Esophagus squamous epithelium (tissue), 5 donors: ENCODE measurements around the gene FLVCR2. TPM values are rescaled to one million over a fixed set of nuclear protein-coding genes. Genes with fewer than 3 reads are reported as not detected.

Source experiments
- DNase-seq: peaks from one replicate; lab custom pipeline; 2025; lab: John Stamatoyannopoulos, UW
- H3K27ac ChIP-seq, 4 donors: fragments of 200-600 bp; sonication (generic); one replicate each; pipeline ENCODE4 v1.5.1; 2016 to 2019; ENCODE audit warnings: mild to moderate bottlenecking in 1 of 4
- H3K27me3 ChIP-seq, 4 donors: fragments of 200-600 bp; sonication (generic); 1 replicate in 3 of 4; 2 replicates in 1 of 4; pipeline versions ENCODE4 v1.5.1 to v1.6.0; 2017 to 2021; ENCODE audit warnings: antibody characterized with exemption in 1 of 4
- H3K36me3 ChIP-seq, 3 donors: fragments of 200-600 bp; sonication (generic); one replicate each; pipeline ENCODE4 v1.5.1; 2016 to 2019
- H3K4me1 ChIP-seq, 3 donors: fragments of 200-600 bp; sonication (generic); one replicate each; pipeline ENCODE4 v1.5.1; 2017 to 2019
- H3K4me3 ChIP-seq, 4 donors: fragments of 200-600 bp; sonication (generic); 1 replicate in 3 of 4; 2 replicates in 1 of 4; pipeline ENCODE4 v1.5.1; 2016 to 2019; ENCODE audit warnings: mild to moderate bottlenecking in 2 of 4, moderate library complexity in 1 of 4
- H3K9me3 ChIP-seq, 3 donors: fragments of 200-600 bp; sonication (generic); one replicate each; pipeline ENCODE4 v1.5.1; 2016 to 2019
- CTCF ChIP-seq, 6 experiments: fragments of 450-650 bp in 4 of 6; fragments of 200-600 bp in 2 of 6; sonication (generic) in 2 of 6; IDR thresholded peaks; one replicate each; pipeline ENCODE4 v1.5.1; 2016 to 2019; ENCODE audit warnings: antibody characterized with exemption in 6 of 6, mild to moderate bottlenecking in 4 of 6, moderate library complexity in 4 of 6
- POLR2A ChIP-seq, 4 donors: fragments of 450-650 bp; IDR thresholded peaks; one replicate each; pipeline ENCODE4 v1.6.1; 2017; ENCODE audit warnings: antibody characterized with exemption in 4 of 4, mild to moderate bottlenecking in 4 of 4, moderate library complexity in 3 of 4
- whole genome bisulfite sequencing, 2 donors: methylation state at CpG; one replicate each; pipeline ENCODE4 v1.1.5; 2018; 5-methylcytosine and 5-hydroxymethylcytosine counted together
- intact Hi-C: fragments of 100-400 bp; cut with DNase I; formaldehyde crosslinking; loops from one replicate; pipeline ENCODE4 v1.15.0; 2022
- total RNA-seq, 4 donors: library from RNA; depleted of rRNA; stranded (reverse); fragments of >200 nt; gene quantifications; one replicate each; pipeline ENCODE4 v1.1.0, GENCODE V29; 2016
- donor health status: DM: yes; HTN: yes; CAD: no.

FLVCR2 gene
- total RNA-seq, 4 donors from 2014 or later = 1.1 to 7.6 (median 3.8) TPM

GRCh38 chr14:75587388-75587787 lies 9.0 kb downstream of the FLVCR2 start:
- no peak for DNase-seq
- intact Hi-C loops = no loop called here
- no peak overlapping the region for H3K4me3 ChIP-seq
- H3K27ac ChIP-seq = no peak overlapping the region
- TF ChIP-seq POLR2A (IDR thresholded peaks at IDR 0.05) (no peak), CTCF (IDR thresholded peaks at IDR 0.05) (no peak)
- no peaks in the 10 kb centered on the region for H3K36me3 ChIP-seq
- no peaks in the 10 kb centered on the region for H3K9me3 ChIP-seq
- no peaks in the 10 kb centered on the region for H3K4me1 ChIP-seq
- no peaks in the 10 kb centered on the region for H3K27me3 ChIP-seq

- WGBS, 2 donors = 86 to 88% methylated on average over 5 to 6 of the region's 6 CpGs
- TF ChIP-seq CTCF (IDR thresholded peaks at IDR 0.05) (no peak), POLR2A (IDR thresholded peaks at IDR 0.05) (no peak)
- intact Hi-C loops = no loop called here
Measured at GRCh38 chr14:75589931-75590330, 11.5 kb downstream of the FLVCR2 start.

GRCh38 chr14:75591331-75591946 lies 13.0 kb downstream of the FLVCR2 start:
- Histone ChIP-seq H3K27me3 (no peaks in the 10 kb centered on the region), H3K4me3 (no peak overlapping the region), H3K9me3 (no peaks in the 10 kb centered on the region), H3K27ac (no peak overlapping the region), H3K4me1 (no peaks in the 10 kb centered on the region), H3K36me3 (no peaks in the 10 kb centered on the region)
- 94 to 100% methylated on average over 1 of the region's 1 CpG for WGBS, 2 donors
- TF ChIP-seq CTCF (IDR thresholded peaks at IDR 0.05) = no peak
- TF ChIP-seq POLR2A (IDR thresholded peaks at IDR 0.05) = no peak
- DNase-seq = no peak
- intact Hi-C loops = no loop called here

More at GRCh38 chr14:75589931-75590330, 11.5 kb downstream of the FLVCR2 start:
- no peak overlapping the region for H3K4me3 ChIP-seq
- H3K4me1 ChIP-seq = no peaks in the 10 kb centered on the region
- no peaks in the 10 kb centered on the region for H3K27me3 ChIP-seq
- DNase-seq = no peak
- H3K36me3 ChIP-seq = no peaks in the 10 kb centered on the region
- H3K27ac ChIP-seq = no peak overlapping the region
- no peaks in the 10 kb centered on the region for H3K9me3 ChIP-seq

GRCh38 chr14:75591987-75592575 lies 13.7 kb downstream of the FLVCR2 start:
- Histone ChIP-seq H3K4me3 (no peak overlapping the region), H3K9me3 (no peaks in the 10 kb centered on the region), H3K27me3 (no peaks in the 10 kb centered on the region), H3K4me1 (no peaks in the 10 kb centered on the region), H3K27ac (no peak overlapping the region), H3K36me3 (no peaks in the 10 kb centered on the region)
- DNase-seq = no peak
- no peak for TF ChIP-seq CTCF (IDR thresholded peaks at IDR 0.05)
- intact Hi-C loops = no loop called here

GRCh38 chr14:75595226-75595625 lies 16.8 kb downstream of the FLVCR2 start:
- DNase-seq = no peak
- WGBS, 2 donors = 86 to 93% methylated on average over 3 of the region's 3 CpGs

More at GRCh38 chr14:75595226-75595625, 16.8 kb downstream of the FLVCR2 start:
- no peaks in the 10 kb centered on the region for H3K9me3 ChIP-seq
- H3K27me3 ChIP-seq = no peaks in the 10 kb centered on the region
- TF ChIP-seq CTCF (IDR thresholded peaks at IDR 0.05) (no peak), POLR2A (IDR thresholded peaks at IDR 0.05) (no peak)
- H3K27ac ChIP-seq = no peak overlapping the region
- no peaks in the 10 kb centered on the region for H3K4me1 ChIP-seq
- H3K4me3 ChIP-seq = no peak overlapping the region
- intact Hi-C loops = no loop called here
- no peaks in the 10 kb centered on the region for H3K36me3 ChIP-seq
